AG04450 (cell line): ENCODE measurements around the gene CPA1. TPM values are rescaled to one million over a fixed set of nuclear protein-coding genes. Genes with fewer than 3 reads are reported as not detected.

Source experiments
- CTCF ChIA-PET: fragments of 300-600, 350-600 bp; formaldehyde crosslinking; extraction: SDS; loops from one replicate; lab custom pipeline; 2022; ENCODE audit warnings: antibody characterized with exemption, inconsistent platforms; lab: Charles Lee
- POLR2A ChIA-PET: fragments of 350-600 bp; formaldehyde crosslinking; extraction: SDS; loops from one replicate; lab custom pipeline; 2021; ENCODE audit warnings: antibody characterized with exemption, inconsistent platforms; lab: Yijun Ruan, JAX
- DNase-seq: peaks from one replicate; pipeline ENCODE4 v3.0.0-alpha.2; 2011; ENCODE audit warnings: low read depth, low spot score
- H3K27ac ChIP-seq: one replicate; pipeline ENCODE4 v1.5.1; 2012; ENCODE audit warnings: low read depth, low read length, control low read depth
- H3K27me3 ChIP-seq: one replicate; pipeline ENCODE4 v1.6.0; 2012; ENCODE audit warnings: low read length; ENCODE audit not compliant: control insufficient read depth, insufficient read depth
- H3K4me3 ChIP-seq: 2 replicates; pipeline ENCODE4 v1.5.1; 2011; ENCODE audit warnings: mild to moderate bottlenecking, low read depth, low read length, control low read depth
- H3K9me3 ChIP-seq: 2 replicates; pipeline ENCODE4 v1.5.1; 2012; ENCODE audit warnings: low read length; ENCODE audit not compliant: control insufficient read depth, insufficient read depth
- CTCF ChIP-seq: IDR thresholded peaks from 2 replicates; pipeline ENCODE4 v1.5.1; 2011; ENCODE audit warnings: low read depth, low read length, control low read depth, inconsistent platforms
- polyA plus RNA-seq: library from polyadenylated mRNA; depleted of rRNA; stranded (reverse); fragments of >200 nt; gene quantifications from 2 replicates; pipeline ENCODE4 v1.2.3, GENCODE V29; 2011

The CPA1 gene
- polyA plus RNA-seq, 1 experiment = 0.07 TPM

DNA sequence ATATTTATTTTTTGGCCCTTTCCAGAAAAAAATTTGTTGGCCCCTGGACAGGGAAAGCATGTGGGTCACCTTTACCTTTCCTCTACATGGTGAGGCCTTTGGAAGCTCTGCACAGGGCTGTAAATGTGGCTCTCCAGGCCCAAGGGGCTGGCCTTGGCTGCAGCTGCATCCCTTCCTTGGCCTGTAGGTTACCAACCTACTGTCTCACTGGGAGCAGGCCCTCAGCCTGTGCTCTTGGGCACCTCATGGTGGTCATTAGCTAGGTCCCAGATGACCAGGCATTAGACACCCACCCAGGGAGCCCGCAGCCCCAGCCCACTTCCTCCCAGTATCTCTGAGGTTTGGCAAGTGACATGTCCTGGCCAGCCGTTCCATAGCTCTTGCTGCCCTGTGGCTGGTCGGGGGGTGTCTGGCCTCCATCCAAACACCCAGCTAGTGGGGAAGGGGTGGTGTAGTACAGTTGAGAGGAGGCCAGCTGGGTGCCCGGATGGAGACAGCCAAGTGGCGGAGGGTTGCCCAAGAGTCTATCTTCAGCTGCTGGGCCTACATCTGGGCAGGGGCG lies 42.8 kb upstream of the CPA1 start:
- no peak for DNase-seq
- Histone ChIP-seq H3K9me3 (no peaks in the 10 kb centered on the region), H3K4me3 (no peak overlapping the region), H3K27me3 (no peaks in the 10 kb centered on the region), H3K27ac (no peak overlapping the region)
- ChIA-PET POLR2A (no interaction called here), CTCF (interaction anchor here (0.8 kb wide), 1 partner anchor 55 kb away, joined by 4 read pairs; no protein-coding TSS in a partner anchor)
- no peak for TF ChIP-seq CTCF

DNA sequence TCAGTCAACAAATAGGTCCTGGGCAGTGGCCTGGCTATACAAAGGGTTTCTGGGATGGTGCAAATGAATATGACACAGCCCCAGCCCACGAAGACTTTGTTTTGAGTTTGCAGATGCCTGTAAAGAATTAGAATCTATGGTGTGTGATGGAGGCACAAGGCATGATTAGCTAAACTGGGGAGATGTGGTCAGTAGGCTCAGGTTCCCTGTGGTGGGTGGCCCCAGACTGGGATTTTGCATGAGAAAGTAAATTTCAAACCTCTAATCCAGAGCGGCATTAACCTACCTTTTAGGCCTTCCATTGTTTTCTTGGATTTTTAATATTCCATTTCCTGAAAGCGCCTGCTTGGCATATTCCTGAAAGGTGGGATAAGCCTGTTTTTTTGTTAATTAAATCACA lies 42.1 kb upstream of the CPA1 start:
- Histone ChIP-seq H3K4me3 (no peak overlapping the region), H3K9me3 (no peaks in the 10 kb centered on the region), H3K27me3 (no peaks in the 10 kb centered on the region), H3K27ac (no peak overlapping the region)
- no peak for TF ChIP-seq CTCF
- ChIA-PET POLR2A (no interaction called here), CTCF (no interaction called here)
- DNase-seq = no peak

- no peak for TF ChIP-seq CTCF
- Histone ChIP-seq H3K27ac (no peak overlapping the region), H3K9me3 (no peaks in the 10 kb centered on the region), H3K27me3 (no peaks in the 10 kb centered on the region), H3K4me3 (no peak overlapping the region)
- POLR2A ChIA-PET = no interaction called here
- CTCF ChIA-PET = no interaction called here
- no peak for DNase-seq
Measured at GRCh38 chr7:130341882-130342281, 38.4 kb upstream of the CPA1 start.

- no peak overlapping the region for H3K27ac ChIP-seq
- H3K27me3 ChIP-seq = no peaks in the 10 kb centered on the region
- no peaks in the 10 kb centered on the region; the same call in 1 of the 2 replicates for H3K9me3 ChIP-seq
- CTCF ChIA-PET = no interaction called here
- TF ChIP-seq CTCF = no peak
- POLR2A ChIA-PET = interaction anchor here (0.7 kb wide), 1 partner anchor 27 kb away, joined by 10 read pairs; no protein-coding TSS in a partner anchor
- H3K4me3 ChIP-seq = no peak overlapping the region
- no peak for DNase-seq
Measured at GRCh38 chr7:130342701-130343380, 37.5 kb upstream of the CPA1 start.

GRCh38 chr7:130344271-130344866 lies 35.9 kb upstream of the CPA1 start, which contains the start of gene CPA5:
CPA5 (plus strand) TSS chr7:130344816; CDS start chr7:130346486, 1,670 bp downstream.
- ChIA-PET POLR2A (no interaction called here), CTCF (interaction anchor here (0.5 kb wide), 1 partner anchor 239 kb away, joined by 6 read pairs; no protein-coding TSS in a partner anchor)
- Histone ChIP-seq H3K27ac (no peak within 1 kb of the TSS), H3K9me3 (no peaks in the 10 kb centered on the region; the same call in 1 of the 2 replicates), H3K27me3 (no peaks in the 10 kb centered on the region), H3K4me3 (no peak within 1 kb of the TSS)
- no peak for DNase-seq
- TF ChIP-seq CTCF = no peak
